HL-60 (cell line): ENCODE data around the gene TBC1D9.

Experiments used
- CTCF ChIP-seq: IDR thresholded peaks from one replicate; pipeline ENCODE4 v1.5.1; 2011; ENCODE audit warnings: low read length, control low read depth, inconsistent platforms; ENCODE audit not compliant: insufficient read depth
- POLR2AphosphoS5 ChIP-seq: IDR thresholded peaks from 2 replicates; pipeline ENCODE4 v1.6.1; 2012; ENCODE audit warnings: low read depth
- REST ChIP-seq: IDR thresholded peaks from 2 replicates; pipeline ENCODE4 v1.6.1; 2012; ENCODE audit warnings: low read depth; ENCODE audit not compliant: insufficient replicate concordance

- TF ChIP-seq POLR2AphosphoS5 (no peak), CTCF (no peak), REST (no peak)
Measured at GRCh38 chr4:140653718-140654494, 102.3 kb downstream of the TBC1D9 start.
